Breast epithelium (tissue), 4 donors: ENCODE measurements around the gene IL1RAP. TPM values are rescaled to one million over a fixed set of nuclear protein-coding genes. Genes with fewer than 3 reads are reported as not detected.

Source experiments
- DNase-seq, 2 donors: peaks; one replicate each; pipeline ENCODE4 v3.0.0-alpha.2; 2019; ENCODE audit warnings: low spot score in 2 of 2
- H3K27ac ChIP-seq, 2 donors: fragments of 200-600 bp; sonication (generic) in 1 of 2; one replicate each; pipeline ENCODE4 v1.5.1; 2016 to 2019; ENCODE audit warnings: mild to moderate bottlenecking in 1 of 2
- H3K27me3 ChIP-seq, 2 donors: fragments of 200-600 bp; sonication (generic) in 1 of 2; one replicate each; pipeline versions ENCODE4 v1.5.1 to v1.6.0; 2017 to 2019; ENCODE audit warnings: control low read depth in 1 of 2, mild to moderate bottlenecking in 1 of 2
- H3K36me3 ChIP-seq: fragments of 200-600 bp; one replicate; pipeline ENCODE4 v1.5.1; 2019
- H3K4me1 ChIP-seq, 2 donors: fragments of 200-600 bp; sonication (generic); one replicate each; pipeline ENCODE4 v1.5.1; 2016 to 2019; ENCODE audit warnings: control low read depth in 1 of 2
- H3K4me3 ChIP-seq, 3 donors: fragments of 200-600 bp; sonication (generic); 1 replicate in 2 of 3; 2 replicates in 1 of 3; pipeline ENCODE4 v1.5.1; 2016 to 2019; ENCODE audit warnings: mild to moderate bottlenecking in 3 of 3, moderate library complexity in 2 of 3
- H3K9me3 ChIP-seq, 2 donors: fragments of 200-600 bp; sonication (generic) in 1 of 2; one replicate each; pipeline ENCODE4 v1.5.1; 2016 to 2019; ENCODE audit warnings: control low read depth in 1 of 2
- POLR2A ChIP-seq: fragments of 450-650 bp; IDR thresholded peaks from one replicate; pipeline ENCODE4 v1.6.1; 2016; ENCODE audit warnings: antibody characterized with exemption, mild to moderate bottlenecking, moderate library complexity
- POLR2AphosphoS5 ChIP-seq, 3 donors: sonication (generic); formaldehyde crosslinking; IDR thresholded peaks; one replicate each; pipeline ENCODE4 v1.6.1; 2017; ENCODE audit warnings: antibody characterized with exemption in 3 of 3
- intact Hi-C: fragments of 100-400 bp; cut with DNase I; formaldehyde crosslinking; loops from one replicate; pipeline ENCODE4 v1.15.1; 2023; ENCODE audit warnings: low total_unique reads
- total RNA-seq, 3 donors: library from RNA; depleted of rRNA; stranded (reverse); fragments of >200 nt; gene quantifications; one replicate each; pipeline ENCODE4 v1.1.0, GENCODE V29; 2016
- TF ChIP-seq, protein P1 (sequence below), 3 donors: fragments of 450-650 bp; IDR thresholded peaks; one replicate each; pipeline ENCODE4 v1.5.1; 2016 to 2017; ENCODE audit warnings: antibody characterized with exemption in 3 of 3, mild to moderate bottlenecking in 3 of 3, moderate library complexity in 3 of 3

Gene IL1RAP
- total RNA-seq, 3 donors from 2014 or later, result 11.8 to 15.4 (median 13.1) TPM

DNA sequence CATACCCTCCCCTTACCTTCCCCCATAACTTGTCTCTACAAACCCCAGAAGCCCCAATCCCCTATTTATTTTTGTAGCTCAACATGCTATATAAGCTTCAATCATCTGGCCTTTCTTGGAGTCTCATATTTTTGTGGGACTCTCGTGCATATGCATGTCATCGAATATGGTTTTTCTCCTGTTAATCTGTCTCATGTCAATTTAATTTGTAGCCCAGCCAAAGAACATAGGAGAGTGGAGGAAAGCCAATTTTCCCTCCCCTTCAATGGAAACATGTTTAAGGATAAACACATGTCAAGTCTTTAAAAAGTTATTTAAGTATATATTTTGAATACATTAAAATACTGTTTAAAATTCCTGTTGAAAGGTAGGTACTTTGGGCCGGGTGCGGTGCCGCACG is 176.4 kb downstream of the IL1RAP start:
- Histone ChIP-seq H3K4me3 (no peak overlapping the region), H3K9me3 (no peaks in the 10 kb centered on the region), H3K27ac (no peak overlapping the region), H3K36me3 (no peaks in the 10 kb centered on the region), H3K4me1 (no peaks in the 10 kb centered on the region), H3K27me3 (no peaks in the 10 kb centered on the region)
- TF ChIP-seq, protein P1, sequence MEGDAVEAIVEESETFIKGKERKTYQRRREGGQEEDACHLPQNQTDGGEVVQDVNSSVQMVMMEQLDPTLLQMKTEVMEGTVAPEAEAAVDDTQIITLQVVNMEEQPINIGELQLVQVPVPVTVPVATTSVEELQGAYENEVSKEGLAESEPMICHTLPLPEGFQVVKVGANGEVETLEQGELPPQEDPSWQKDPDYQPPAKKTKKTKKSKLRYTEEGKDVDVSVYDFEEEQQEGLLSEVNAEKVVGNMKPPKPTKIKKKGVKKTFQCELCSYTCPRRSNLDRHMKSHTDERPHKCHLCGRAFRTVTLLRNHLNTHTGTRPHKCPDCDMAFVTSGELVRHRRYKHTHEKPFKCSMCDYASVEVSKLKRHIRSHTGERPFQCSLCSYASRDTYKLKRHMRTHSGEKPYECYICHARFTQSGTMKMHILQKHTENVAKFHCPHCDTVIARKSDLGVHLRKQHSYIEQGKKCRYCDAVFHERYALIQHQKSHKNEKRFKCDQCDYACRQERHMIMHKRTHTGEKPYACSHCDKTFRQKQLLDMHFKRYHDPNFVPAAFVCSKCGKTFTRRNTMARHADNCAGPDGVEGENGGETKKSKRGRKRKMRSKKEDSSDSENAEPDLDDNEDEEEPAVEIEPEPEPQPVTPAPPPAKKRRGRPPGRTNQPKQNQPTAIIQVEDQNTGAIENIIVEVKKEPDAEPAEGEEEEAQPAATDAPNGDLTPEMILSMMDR (IDR thresholded peaks at IDR 0.05), result no peak
- TF ChIP-seq POLR2AphosphoS5 (IDR thresholded peaks at IDR 0.05), result no peak
- TF ChIP-seq POLR2A, result no peak
- intact Hi-C loops, result no loop called here
- no peak for DNase-seq

DNA sequence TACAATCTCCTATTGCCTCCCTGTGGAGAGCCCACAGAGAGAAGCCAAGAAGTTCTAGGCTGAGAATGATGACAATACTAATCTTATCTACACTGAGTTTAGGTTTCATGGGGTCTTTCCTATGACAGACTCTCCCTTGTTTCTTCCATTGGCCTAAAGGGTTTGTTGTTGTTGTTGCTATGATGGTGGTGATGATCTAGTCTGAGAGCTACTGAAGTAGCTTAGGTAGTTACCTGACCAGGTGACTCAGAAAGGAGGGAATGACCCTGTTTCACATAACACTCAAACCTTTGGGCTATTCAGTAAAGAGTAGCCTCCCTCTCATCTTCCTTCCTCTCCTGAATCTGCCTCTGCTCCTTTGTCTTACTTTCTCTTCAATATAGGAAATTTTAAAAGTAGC is 178.4 kb downstream of the IL1RAP start:
- H3K27ac ChIP-seq, result no peak overlapping the region
- H3K27me3 ChIP-seq, result no peaks in the 10 kb centered on the region
- no peaks in the 10 kb centered on the region for H3K4me1 ChIP-seq
- no peak for DNase-seq
- intact Hi-C loops, result no loop called here
- H3K9me3 ChIP-seq, result no peaks in the 10 kb centered on the region
- TF ChIP-seq, protein P1 (IDR thresholded peaks at IDR 0.05), result no peak
- TF ChIP-seq POLR2A, result no peak
- no peak for TF ChIP-seq POLR2AphosphoS5 (IDR thresholded peaks at IDR 0.05)
- no peaks in the 10 kb centered on the region for H3K36me3 ChIP-seq
- no peak overlapping the region for H3K4me3 ChIP-seq

DNA sequence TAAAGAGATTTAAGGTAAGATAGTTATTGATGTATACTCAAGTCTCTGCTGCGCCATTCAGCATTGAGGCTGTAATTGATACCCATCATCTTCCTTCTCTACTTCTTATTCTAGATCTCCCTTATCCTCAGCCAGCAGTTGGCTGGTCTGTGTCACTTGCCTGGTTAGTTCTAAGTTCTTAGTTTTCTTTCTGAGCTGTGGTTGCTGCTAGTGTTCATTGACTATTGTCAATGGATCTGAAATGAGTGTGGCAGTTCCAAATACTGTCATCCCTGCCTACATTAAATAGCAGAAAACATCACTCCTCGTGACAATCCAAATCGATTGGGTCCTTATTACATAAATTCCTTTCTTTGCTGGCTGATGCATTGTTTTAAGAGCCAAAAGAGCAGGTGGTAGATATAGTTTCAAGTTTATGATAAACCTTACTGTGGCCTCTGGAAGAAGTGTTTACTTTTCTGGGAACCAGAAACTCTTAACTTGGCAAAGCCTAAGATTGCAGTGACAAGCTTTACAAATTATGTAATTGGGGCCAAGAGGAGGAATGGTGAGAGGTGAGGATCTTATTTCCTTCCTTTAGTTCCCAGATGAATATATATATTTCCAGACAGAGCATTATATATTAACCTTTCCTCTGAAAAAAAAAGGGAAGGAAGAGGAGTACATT is 180.6 kb downstream of the IL1RAP start:
- Histone ChIP-seq H3K4me1 (no peaks in the 10 kb centered on the region), H3K9me3 (no peaks in the 10 kb centered on the region), H3K36me3 (no peaks in the 10 kb centered on the region), H3K27ac (no peak overlapping the region), H3K27me3 (no peaks in the 10 kb centered on the region), H3K4me3 (no peak overlapping the region)
- no peak for DNase-seq
- TF ChIP-seq POLR2AphosphoS5 (IDR thresholded peaks at IDR 0.05), result no peak
- intact Hi-C loops, result no loop called here

DNA sequence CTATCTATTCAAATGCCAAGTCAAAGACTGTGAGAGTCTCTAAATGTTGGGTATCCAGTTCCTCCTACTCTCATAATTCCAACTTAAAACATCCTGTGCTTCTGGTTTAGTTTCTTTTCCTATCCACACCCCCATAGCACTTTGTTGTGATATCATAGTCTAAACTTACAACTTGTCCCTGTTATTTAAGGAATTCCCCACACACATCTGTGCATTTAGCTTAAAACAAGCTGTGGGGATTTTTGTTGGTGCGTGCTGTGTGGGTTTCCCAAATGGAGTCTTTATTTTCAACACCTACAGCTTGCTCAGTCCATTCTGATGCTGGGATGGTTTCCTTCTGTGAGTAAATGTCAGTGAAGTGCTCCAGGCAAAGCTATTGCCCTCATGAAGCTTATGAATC is 181.3 kb downstream of the IL1RAP start:
- intact Hi-C loops, result no loop called here
- Histone ChIP-seq H3K27me3 (no peaks in the 10 kb centered on the region), H3K4me1 (no peaks in the 10 kb centered on the region), H3K4me3 (no peak overlapping the region), H3K9me3 (no peaks in the 10 kb centered on the region), H3K27ac (no peak overlapping the region), H3K36me3 (no peaks in the 10 kb centered on the region)
- TF ChIP-seq POLR2AphosphoS5 (IDR thresholded peaks at IDR 0.05), result no peak
- TF ChIP-seq POLR2A, result no peak
- TF ChIP-seq, protein P1 (IDR thresholded peaks at IDR 0.05), result no peak
- DNase-seq, result no peak

DNA sequence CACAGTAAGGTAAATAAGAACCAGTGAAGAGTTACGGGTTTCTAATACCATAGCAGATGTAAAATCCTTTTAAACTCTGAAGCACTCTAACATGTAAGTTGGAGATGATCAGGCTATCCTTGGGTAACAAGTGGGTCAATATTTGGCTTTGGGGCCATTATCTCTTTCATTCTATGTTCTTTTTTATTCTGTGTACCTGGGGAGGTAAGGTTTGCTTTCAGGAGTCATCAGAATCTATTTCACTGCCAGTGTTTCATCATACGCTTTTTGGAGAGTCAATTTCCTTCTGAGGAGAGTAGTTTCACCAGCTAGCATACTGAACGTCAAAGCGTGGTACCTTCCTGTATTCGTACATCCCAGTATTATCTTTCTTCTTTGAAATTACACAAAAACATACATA is 182.1 kb downstream of the IL1RAP start:
- no peak for TF ChIP-seq POLR2AphosphoS5 (IDR thresholded peaks at IDR 0.05)
- TF ChIP-seq, protein P1 (IDR thresholded peaks at IDR 0.05), result no peak
- no peak for TF ChIP-seq POLR2A
- Histone ChIP-seq H3K27me3 (no peaks in the 10 kb centered on the region), H3K27ac (no peak overlapping the region), H3K4me1 (no peaks in the 10 kb centered on the region), H3K9me3 (no peaks in the 10 kb centered on the region), H3K36me3 (no peaks in the 10 kb centered on the region), H3K4me3 (no peak overlapping the region)
- intact Hi-C loops, result no loop called here
- no peak for DNase-seq
